ENCODE measurements around the gene TBL1Y.

The TBL1Y gene

DNA sequence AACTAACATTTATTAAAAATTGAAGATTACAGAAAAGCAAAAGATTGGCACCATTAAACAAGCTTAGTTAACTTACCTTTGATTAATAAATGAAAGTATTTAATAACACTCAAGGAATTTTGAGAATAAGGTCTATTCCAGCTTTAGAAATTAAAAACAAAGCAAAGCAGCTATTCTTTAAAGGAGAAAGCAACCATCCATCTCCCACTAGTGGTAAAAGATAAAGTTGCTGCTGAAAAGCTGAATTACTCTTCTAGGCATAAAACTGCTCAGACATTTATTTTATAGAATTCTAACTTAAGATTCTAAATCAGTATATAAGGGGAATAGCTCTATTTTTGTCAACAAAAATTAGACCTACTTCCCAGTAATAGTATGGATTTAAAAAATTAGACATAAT, 37.2 kb downstream of the TBL1Y start:
- H3K27ac Mint-ChIP-seq: no peak overlapping the region
- no peaks in the 10 kb centered on the region for H3K27me3 Mint-ChIP-seq
- H3K36me3 Mint-ChIP-seq (ENCODE audit: low read depth): no peaks in the 10 kb centered on the region
- H3K4me3 Mint-ChIP-seq: no peak overlapping the region
- no peaks in the 10 kb centered on the region for H3K9me3 Mint-ChIP-seq
- H3K4me1 Mint-ChIP-seq (ENCODE audit: low read depth): no peaks in the 10 kb centered on the region

DNA sequence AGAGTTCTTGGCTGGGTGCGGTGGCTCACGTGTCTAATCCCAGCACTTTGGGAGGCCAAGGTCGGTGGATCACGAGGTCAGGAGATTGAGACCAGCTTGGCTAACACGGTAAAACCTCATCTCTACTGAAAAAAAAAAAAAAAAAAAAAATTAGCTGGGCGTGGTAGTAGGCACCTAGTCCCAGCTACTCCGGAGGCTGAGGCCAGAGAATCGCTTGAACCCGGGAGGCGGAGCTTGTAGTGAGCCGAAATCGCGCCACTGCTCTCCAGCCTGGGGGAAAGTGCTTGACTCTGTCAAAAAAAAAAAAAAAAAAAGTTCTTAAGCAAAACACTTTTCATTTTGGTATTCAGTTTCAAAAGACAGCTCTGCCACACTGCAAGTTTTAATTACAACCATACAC, 37.9 kb downstream of the TBL1Y start:
- no peaks in the 10 kb centered on the region for H3K4me1 Mint-ChIP-seq (ENCODE audit: low read depth)
- H3K4me3 Mint-ChIP-seq: no peak overlapping the region
- H3K9me3 Mint-ChIP-seq: no peaks in the 10 kb centered on the region
- H3K36me3 Mint-ChIP-seq (ENCODE audit: low read depth): no peaks in the 10 kb centered on the region
- H3K27ac Mint-ChIP-seq: no peak overlapping the region
- no peaks in the 10 kb centered on the region for H3K27me3 Mint-ChIP-seq

- Mint-ChIP-seq H3K27me3 (no peaks in the 10 kb centered on the region), H3K36me3 (ENCODE audit: low read depth) (no peaks in the 10 kb centered on the region), H3K4me1 (ENCODE audit: low read depth) (no peaks in the 10 kb centered on the region), H3K9me3 (no peaks in the 10 kb centered on the region), H3K27ac (no peak overlapping the region), H3K4me3 (no peak overlapping the region)
Measured at GRCh38 chrY:6949947-6950346, 39.5 kb downstream of the TBL1Y start.

DNA sequence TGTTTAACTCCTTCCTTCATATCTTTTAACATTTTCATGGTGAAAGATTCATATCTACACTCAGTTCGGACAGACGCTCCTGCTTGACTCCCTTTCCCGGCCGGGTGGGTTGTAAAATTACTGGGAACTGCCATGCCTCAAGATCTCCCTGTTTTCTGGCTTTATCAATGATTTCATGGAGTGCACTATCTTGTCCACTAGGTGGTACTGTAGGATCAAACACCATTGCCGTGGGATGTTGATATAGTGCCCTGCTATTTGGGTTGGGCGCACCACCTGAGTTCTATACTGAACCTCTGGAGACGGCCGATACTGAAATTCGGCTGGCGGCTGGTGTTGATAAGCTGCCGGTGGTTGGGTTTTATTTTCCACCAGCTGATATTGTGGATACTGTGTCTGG, 54.2 kb downstream of the TBL1Y start:
- Mint-ChIP-seq H3K9me3 (no peaks in the 10 kb centered on the region), H3K36me3 (ENCODE audit: low read depth) (no peaks in the 10 kb centered on the region), H3K4me1 (ENCODE audit: low read depth) (no peaks in the 10 kb centered on the region), H3K27me3 (no peaks in the 10 kb centered on the region), H3K4me3 (no peak overlapping the region), H3K27ac (no peak overlapping the region)

DNA sequence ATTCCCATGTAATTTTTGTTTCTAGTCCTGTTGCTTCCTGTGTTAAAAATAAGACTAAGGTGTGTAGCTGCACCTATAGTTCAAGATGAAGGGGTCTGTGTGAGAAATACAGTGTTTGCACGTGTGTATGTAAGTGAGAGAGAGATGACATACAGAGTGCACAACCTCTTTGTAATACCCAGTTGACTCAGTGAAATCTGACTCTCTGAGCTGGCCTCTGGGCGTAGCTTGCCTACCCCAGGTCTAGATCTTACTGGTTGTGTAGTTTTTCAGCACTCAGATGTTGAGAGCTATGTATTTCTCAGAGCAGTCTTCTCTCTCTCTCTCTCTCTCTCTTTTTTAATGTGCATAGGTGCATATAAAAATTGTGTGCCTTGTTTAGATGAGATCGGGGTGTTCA, 56.0 kb downstream of the TBL1Y start:
- Mint-ChIP-seq H3K27ac (no peak overlapping the region), H3K4me1 (ENCODE audit: low read depth) (no peaks in the 10 kb centered on the region), H3K36me3 (ENCODE audit: low read depth) (no peaks in the 10 kb centered on the region), H3K9me3 (no peaks in the 10 kb centered on the region), H3K4me3 (no peak overlapping the region), H3K27me3 (no peaks in the 10 kb centered on the region)

GRCh38 chrY:6967736-6968135, 57.2 kb downstream of the TBL1Y start:
- H3K36me3 Mint-ChIP-seq (ENCODE audit: low read depth): no peaks in the 10 kb centered on the region
- no peak overlapping the region for H3K4me3 Mint-ChIP-seq
- no peaks in the 10 kb centered on the region for H3K27me3 Mint-ChIP-seq
- no peaks in the 10 kb centered on the region for H3K4me1 Mint-ChIP-seq (ENCODE audit: low read depth)
- no peak overlapping the region for H3K27ac Mint-ChIP-seq
- no peaks in the 10 kb centered on the region for H3K9me3 Mint-ChIP-seq

GRCh38 chrY:6968191-6968590, 57.7 kb downstream of the TBL1Y start:
- Mint-ChIP-seq H3K9me3 (no peaks in the 10 kb centered on the region), H3K27ac (no peak overlapping the region), H3K27me3 (no peaks in the 10 kb centered on the region), H3K4me3 (no peak overlapping the region), H3K4me1 (ENCODE audit: low read depth) (no peaks in the 10 kb centered on the region), H3K36me3 (ENCODE audit: low read depth) (no peaks in the 10 kb centered on the region)

DNA sequence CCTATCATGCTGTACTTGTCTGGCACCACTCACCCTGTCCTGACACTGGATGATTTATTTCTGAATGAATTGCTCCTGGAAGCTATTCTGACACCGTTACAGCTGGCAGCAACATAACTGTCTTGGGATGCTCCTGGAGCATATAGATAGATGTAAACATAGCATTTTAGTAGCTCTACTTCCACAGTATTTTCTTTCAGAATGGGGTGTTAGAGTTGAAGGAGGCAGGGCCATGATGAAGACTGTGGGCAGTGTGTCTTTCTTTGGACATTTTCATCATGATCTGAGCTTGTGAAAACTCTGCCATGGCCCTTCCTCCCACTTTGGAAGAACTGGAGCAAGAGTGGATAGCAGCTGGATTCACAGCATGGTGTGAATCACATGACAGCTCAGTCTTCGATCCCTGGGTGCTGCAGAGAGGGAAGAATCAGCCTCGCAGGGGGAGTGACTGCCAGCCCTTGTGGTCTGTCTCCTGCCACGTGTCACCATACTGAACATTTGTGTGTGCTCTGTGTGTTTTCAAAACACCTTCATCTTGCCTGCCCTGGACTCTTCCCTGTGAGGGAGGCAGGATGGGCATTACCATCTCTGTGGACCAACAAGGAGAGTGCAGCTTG, 61.9 kb downstream of the TBL1Y start:
- no peak overlapping the region for H3K27ac Mint-ChIP-seq
- H3K36me3 Mint-ChIP-seq (ENCODE audit: low read depth): no peaks in the 10 kb centered on the region
- no peaks in the 10 kb centered on the region for H3K4me1 Mint-ChIP-seq (ENCODE audit: low read depth)
- no peaks in the 10 kb centered on the region for H3K9me3 Mint-ChIP-seq
- H3K4me3 Mint-ChIP-seq: no peak overlapping the region
- no peaks in the 10 kb centered on the region for H3K27me3 Mint-ChIP-seq

GRCh38 chrY:6974971-6975370, 64.5 kb downstream of the TBL1Y start:
- Mint-ChIP-seq H3K27me3 (no peaks in the 10 kb centered on the region), H3K36me3 (ENCODE audit: low read depth) (no peaks in the 10 kb centered on the region), H3K9me3 (no peaks in the 10 kb centered on the region), H3K4me3 (no peak overlapping the region), H3K4me1 (ENCODE audit: low read depth) (no peaks in the 10 kb centered on the region), H3K27ac (no peak overlapping the region)

DNA sequence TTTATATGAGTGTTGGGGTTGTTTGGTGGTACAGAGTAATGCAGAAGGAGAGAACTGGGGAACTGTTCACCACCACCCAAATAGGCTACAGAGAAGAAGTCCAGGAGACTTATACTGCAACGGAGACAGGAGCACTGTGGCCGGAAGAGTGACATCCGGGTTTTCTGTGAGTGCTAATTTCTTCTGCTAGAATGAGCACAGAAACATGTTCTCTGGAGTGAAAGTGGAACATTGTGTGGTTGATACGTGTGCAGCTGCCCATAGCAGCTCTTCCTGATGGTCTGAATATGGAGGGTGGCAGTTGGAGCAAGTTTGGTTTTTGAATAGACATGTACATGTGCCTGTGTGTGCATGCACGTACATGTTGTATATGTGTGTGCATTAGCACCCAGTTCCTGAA, 67.3 kb downstream of the TBL1Y start:
- H3K36me3 Mint-ChIP-seq (ENCODE audit: low read depth): no peaks in the 10 kb centered on the region
- H3K27ac Mint-ChIP-seq: no peak overlapping the region
- no peaks in the 10 kb centered on the region for H3K27me3 Mint-ChIP-seq
- no peaks in the 10 kb centered on the region for H3K9me3 Mint-ChIP-seq
- no peak overlapping the region for H3K4me3 Mint-ChIP-seq
- no peaks in the 10 kb centered on the region for H3K4me1 Mint-ChIP-seq (ENCODE audit: low read depth)

DNA sequence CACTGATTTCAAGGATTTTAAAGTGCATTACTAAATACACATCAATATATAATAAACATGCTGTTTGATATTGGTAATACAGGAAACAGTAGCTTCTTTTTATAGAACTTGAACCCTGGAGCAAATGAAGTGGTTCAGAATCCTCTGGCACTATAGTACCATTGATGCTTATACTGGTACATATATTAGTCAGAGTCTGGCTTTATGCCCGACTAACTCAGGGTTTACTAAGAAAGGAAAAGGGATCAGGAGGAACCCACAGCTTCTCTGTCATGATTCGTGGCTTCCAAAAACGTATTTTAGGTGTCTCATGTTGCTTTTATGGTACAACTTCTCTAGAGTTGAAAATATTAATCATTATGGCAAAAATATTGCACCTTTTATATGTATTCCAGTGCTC, 72.7 kb downstream of the TBL1Y start:
- Mint-ChIP-seq H3K4me1 (ENCODE audit: low read depth) (no peaks in the 10 kb centered on the region), H3K36me3 (ENCODE audit: low read depth) (no peaks in the 10 kb centered on the region), H3K27ac (no peak overlapping the region), H3K4me3 (no peak overlapping the region), H3K27me3 (no peaks in the 10 kb centered on the region), H3K9me3 (no peaks in the 10 kb centered on the region)

DNA sequence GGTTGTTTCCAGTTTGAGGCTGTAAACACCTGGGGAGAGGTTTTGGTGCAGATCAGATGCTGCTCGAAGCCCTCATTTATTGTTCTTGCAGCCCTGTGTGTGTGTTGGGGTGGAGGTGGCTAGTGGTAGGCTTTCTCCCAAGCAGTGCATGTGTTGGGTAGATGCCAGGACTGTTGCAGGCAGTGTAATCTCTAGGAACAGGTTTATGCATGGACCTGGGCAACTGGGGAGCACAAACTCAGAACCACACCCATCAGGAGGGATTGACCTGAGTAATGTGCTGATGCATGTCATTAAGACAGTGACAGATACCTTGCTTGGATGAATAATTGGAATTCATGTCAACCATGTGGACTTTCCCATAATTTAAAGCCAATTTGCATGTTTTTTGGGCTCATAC, 77.3 kb downstream of the TBL1Y start:
- no peaks in the 10 kb centered on the region for H3K4me1 Mint-ChIP-seq (ENCODE audit: low read depth)
- no peaks in the 10 kb centered on the region for H3K9me3 Mint-ChIP-seq
- no peak overlapping the region for H3K27ac Mint-ChIP-seq
- no peaks in the 10 kb centered on the region for H3K36me3 Mint-ChIP-seq (ENCODE audit: low read depth)
- H3K27me3 Mint-ChIP-seq: no peaks in the 10 kb centered on the region
- no peak overlapping the region for H3K4me3 Mint-ChIP-seq

DNA sequence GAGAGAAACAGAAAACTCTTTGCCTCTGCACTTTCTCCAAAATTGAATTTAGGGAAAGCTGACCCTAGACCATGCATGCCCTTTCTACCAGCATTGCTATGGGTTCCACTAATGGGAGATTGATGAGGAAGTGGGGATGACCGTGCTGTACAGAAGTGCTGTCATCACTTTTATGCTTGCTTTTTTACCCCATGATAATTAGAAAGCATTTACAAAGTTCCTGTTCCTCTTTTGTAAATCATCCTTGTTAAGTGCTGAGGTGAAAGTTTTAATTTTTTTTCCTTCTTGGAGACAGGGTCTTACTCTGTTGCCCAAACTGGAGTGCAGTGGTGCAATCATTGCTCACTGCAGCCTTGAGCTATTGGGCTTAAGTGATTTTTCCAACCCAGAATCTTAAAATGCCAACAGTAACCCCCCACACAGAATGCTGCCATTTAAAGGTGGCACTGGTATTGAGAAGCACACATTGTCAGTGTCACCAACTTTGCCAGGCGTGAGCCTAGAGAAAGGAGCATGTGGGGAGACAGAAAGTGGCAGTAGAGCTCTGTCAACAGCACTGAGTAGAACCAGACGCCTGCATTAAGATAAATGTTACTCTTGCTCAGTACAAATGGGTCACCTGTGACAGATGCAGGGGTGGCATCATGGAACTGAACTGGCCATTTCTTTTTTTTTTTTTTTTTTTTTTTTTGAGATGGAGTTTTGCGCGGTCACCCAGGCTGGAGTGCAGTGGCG, 79.6 kb downstream of the TBL1Y start:
- Mint-ChIP-seq H3K4me1 (ENCODE audit: low read depth) (no peaks in the 10 kb centered on the region), H3K27ac (no peak overlapping the region), H3K9me3 (no peaks in the 10 kb centered on the region), H3K4me3 (no peak overlapping the region), H3K36me3 (ENCODE audit: low read depth) (no peaks in the 10 kb centered on the region), H3K27me3 (no peaks in the 10 kb centered on the region)

DNA sequence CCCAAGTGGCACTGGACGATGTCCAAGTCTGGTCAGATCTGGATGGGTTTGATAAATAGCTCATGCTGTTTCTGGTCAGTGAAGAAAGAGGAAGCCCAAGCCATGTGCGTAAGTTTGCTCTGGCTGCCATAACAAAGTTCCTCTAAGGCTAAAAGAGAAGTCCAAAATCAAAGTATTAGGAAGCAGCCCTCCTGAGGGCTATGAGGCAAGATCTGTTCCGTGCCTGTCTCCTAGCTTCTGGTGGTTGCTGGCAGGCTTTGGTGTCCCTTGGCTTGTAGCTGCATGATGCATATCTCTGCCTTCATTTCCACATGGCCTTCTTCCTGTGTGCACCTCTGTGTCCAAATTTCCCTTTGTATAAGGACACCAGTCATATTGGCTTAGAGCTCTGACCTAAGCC, 81.5 kb downstream of the TBL1Y start:
- Mint-ChIP-seq H3K4me3 (no peak overlapping the region), H3K4me1 (ENCODE audit: low read depth) (no peaks in the 10 kb centered on the region), H3K9me3 (no peaks in the 10 kb centered on the region), H3K27me3 (no peaks in the 10 kb centered on the region), H3K27ac (no peak overlapping the region), H3K36me3 (ENCODE audit: low read depth) (no peaks in the 10 kb centered on the region)

- no peak overlapping the region for H3K27ac Mint-ChIP-seq
- no peaks in the 10 kb centered on the region for H3K27me3 Mint-ChIP-seq
- no peaks in the 10 kb centered on the region for H3K4me1 Mint-ChIP-seq (ENCODE audit: low read depth)
- no peaks in the 10 kb centered on the region for H3K36me3 Mint-ChIP-seq (ENCODE audit: low read depth)
- H3K4me3 Mint-ChIP-seq: no peak overlapping the region
- no peaks in the 10 kb centered on the region for H3K9me3 Mint-ChIP-seq
Measured at GRCh38 chrY:6995987-6996386, 85.5 kb downstream of the TBL1Y start.

- Mint-ChIP-seq H3K4me1 (ENCODE audit: low read depth) (no peaks in the 10 kb centered on the region), H3K27me3 (no peaks in the 10 kb centered on the region)
Measured at GRCh38 chrY:6997503-6998066, 87.1 kb downstream of the TBL1Y start.

More at GRCh38 chrY:6997503-6998066, 87.1 kb downstream of the TBL1Y start:
- no peaks in the 10 kb centered on the region for H3K36me3 Mint-ChIP-seq (ENCODE audit: low read depth)
- H3K9me3 Mint-ChIP-seq: no peaks in the 10 kb centered on the region
- no peak overlapping the region for H3K4me3 Mint-ChIP-seq
- H3K27ac Mint-ChIP-seq: no peak overlapping the region

Data from stimulated activated naive CD8-positive, alpha-beta T cell treated with anti-CD3 and anti-CD28 coated beads, Interleukin-15, Interleukin-2, amounts not matched to agents 100 ng/mL and 50 ng/mL, for 24 hours (primary cell).